ENCODE measurements around the gene RBM7. TPM values are rescaled to one million over a fixed set of nuclear protein-coding genes. Genes with fewer than 3 reads are reported as not detected.
A peak's percentile ranks its signal among the peaks of the same experiment; 100 is the strongest.

The RBM7 gene
- total and polyA plus RNA-seq, 7 experiments from 2014 or later = 19.3 to 71.3 (median 37.0) TPM

GRCh38 chr11:114440121-114440860 is 39.8 kb downstream of the RBM7 start:
- H3K36me3 ChIP-seq (ENCODE audit: control insufficient read depth in 2 of 3, insufficient read depth in 3 of 3, low read length in 3 of 3) = peaks cover 0 to 12% (median 6%) of the 10 kb centered on the region in 3 experiments
- ChIA-PET CTCF (no interaction called here), POLR2A (interaction anchor here (1.0 to 1.4 kb wide), 2 partner anchors 35 to 40 kb away, joined by 3 to 4 read pairs; partner anchors contain the start of gene RBM7)
- DNase-seq = peak in 1 of 9 donors; percentile 4
- no peak for ATAC-seq
- H3K4me1 Mint-ChIP-seq = peaks cover 22 to 59% (median 36%) of the 10 kb centered on the region in 7 donors
- H3K27me3 Mint-ChIP-seq = peaks cover 0 to 4% (median 0%) of the 10 kb centered on the region in 5 donors
- H3K9me3 Mint-ChIP-seq = peaks cover 0 to 3% (median 0%) of the 10 kb centered on the region in 11 donors
- H3K4me3 Mint-ChIP-seq = peak overlapping the region; percentile 92 to 98 (median 96)
- H3K27ac Mint-ChIP-seq = peak overlapping the region; percentile 69 to 95 (median 93)
- intact Hi-C loops (cut with micrococcal nuclease) = no loop called here
- H3K9me3 ChIP-seq (ENCODE audit: control insufficient read depth in 2 of 3, low read length in 3 of 3) = no peaks in the 10 kb centered on the region
- H3K36me3 Mint-ChIP-seq = peaks cover 7 to 27% (median 19%) of the 10 kb centered on the region in 5 donors
- H3K27ac ChIP-seq (ENCODE audit: low read depth, low read length) = peak overlapping the region; percentile 79
- H3K4me1 ChIP-seq (ENCODE audit: control insufficient read depth in 2 of 2, insufficient read depth in 2 of 2, low read length in 2 of 2) = peaks cover 18 to 20% of the 10 kb centered on the region in 2 donors
- H3K27me3 ChIP-seq (ENCODE audit: control insufficient read depth in 2 of 2, insufficient read depth in 2 of 2, low read length in 2 of 2) = no peaks in the 10 kb centered on the region
- peak overlapping the region; percentile 96 for H3K4me3 ChIP-seq (ENCODE audit: low read length)

- Histone ChIP-seq H3K27ac (ENCODE audit: low read depth, low read length) (no peak overlapping the region), H3K27me3 (ENCODE audit: control insufficient read depth in 2 of 2, insufficient read depth in 2 of 2, low read length in 2 of 2) (no peaks in the 10 kb centered on the region), H3K4me1 (ENCODE audit: control insufficient read depth in 2 of 2, insufficient read depth in 2 of 2, low read length in 2 of 2) (peaks cover 18 to 20% of the 10 kb centered on the region in 2 donors), H3K36me3 (ENCODE audit: control insufficient read depth in 2 of 3, insufficient read depth in 3 of 3, low read length in 3 of 3) (peaks cover 0 to 16% (median 6%) of the 10 kb centered on the region in 3 experiments), H3K4me3 (ENCODE audit: low read length) (no peak overlapping the region), H3K9me3 (ENCODE audit: control insufficient read depth in 2 of 3, low read length in 3 of 3) (no peaks in the 10 kb centered on the region)
- ChIA-PET POLR2A (interaction anchor here (1.0 to 1.4 kb wide), 2 partner anchors 36 to 40 kb away, joined by 3 to 4 read pairs; partner anchors contain the start of gene RBM7), CTCF (no interaction called here)
- no peak for ATAC-seq
- intact Hi-C loops (cut with micrococcal nuclease) = no loop called here
- H3K27ac Mint-ChIP-seq = peak overlapping the region in 2 of 9 donors; percentile 5 to 8
- peaks cover 7 to 27% (median 27%) of the 10 kb centered on the region in 5 donors for H3K36me3 Mint-ChIP-seq
- peaks cover 23 to 59% (median 36%) of the 10 kb centered on the region in 7 donors for H3K4me1 Mint-ChIP-seq
- peak overlapping the region in 9 of 10 donors; percentile 16 to 76 (median 47) for H3K4me3 Mint-ChIP-seq
- no peak for DNase-seq
- H3K9me3 Mint-ChIP-seq = no peaks in the 10 kb centered on the region
- peaks cover 0 to 4% (median 0%) of the 10 kb centered on the region in 5 donors for H3K27me3 Mint-ChIP-seq
Measured at GRCh38 chr11:114440971-114441763, 40.7 kb downstream of the RBM7 start.

GRCh38 chr11:114441921-114442320 is 41.5 kb downstream of the RBM7 start:
- H3K36me3 ChIP-seq (ENCODE audit: control insufficient read depth in 2 of 3, insufficient read depth in 3 of 3, low read length in 3 of 3) = peaks cover 0 to 20% (median 6%) of the 10 kb centered on the region in 3 experiments
- no peaks in the 10 kb centered on the region for H3K27me3 ChIP-seq (ENCODE audit: control insufficient read depth in 2 of 2, insufficient read depth in 2 of 2, low read length in 2 of 2)
- peaks cover 18 to 20% of the 10 kb centered on the region in 2 donors for H3K4me1 ChIP-seq (ENCODE audit: control insufficient read depth in 2 of 2, insufficient read depth in 2 of 2, low read length in 2 of 2)
- no peaks in the 10 kb centered on the region for H3K9me3 Mint-ChIP-seq
- peak overlapping the region in 3 of 10 donors; percentile 15 to 45 (median 44) for H3K4me3 Mint-ChIP-seq
- peaks cover 28 to 63% (median 41%) of the 10 kb centered on the region in 7 donors for H3K4me1 Mint-ChIP-seq
- H3K36me3 Mint-ChIP-seq = peaks cover 12 to 34% (median 32%) of the 10 kb centered on the region in 5 donors
- DNase-seq = no peak
- H3K27me3 Mint-ChIP-seq = peaks cover 0 to 4% (median 0%) of the 10 kb centered on the region in 5 donors
- CTCF ChIA-PET = no interaction called here
- H3K27ac Mint-ChIP-seq = peak overlapping the region in 1 of 9 donors; percentile 5
- POLR2A ChIA-PET = interaction anchor here (0.7 kb wide), 1 partner anchor 15 kb away, joined by 3 read pairs; no protein-coding TSS in a partner anchor
- intact Hi-C loops (cut with micrococcal nuclease) = no loop called here
- H3K27ac ChIP-seq (ENCODE audit: low read depth, low read length) = no peak overlapping the region
- H3K9me3 ChIP-seq (ENCODE audit: control insufficient read depth in 2 of 3, low read length in 3 of 3) = no peaks in the 10 kb centered on the region
- no peak for ATAC-seq
- H3K4me3 ChIP-seq (ENCODE audit: low read length) = no peak overlapping the region

GRCh38 chr11:114442536-114442935 is 42.1 kb downstream of the RBM7 start:
- Mint-ChIP-seq H3K4me1 (peaks cover 30 to 66% (median 41%) of the 10 kb centered on the region in 7 donors), H3K9me3 (no peaks in the 10 kb centered on the region), H3K36me3 (peaks cover 18 to 39% (median 37%) of the 10 kb centered on the region in 5 donors), H3K4me3 (no peak overlapping the region), H3K27ac (no peak overlapping the region), H3K27me3 (peaks cover 0 to 4% (median 0%) of the 10 kb centered on the region in 5 donors)
- H3K27me3 ChIP-seq (ENCODE audit: control insufficient read depth in 2 of 2, insufficient read depth in 2 of 2, low read length in 2 of 2) = no peaks in the 10 kb centered on the region
- no peak for ATAC-seq
- intact Hi-C loops (cut with micrococcal nuclease) = no loop called here
- no peak for DNase-seq
- H3K9me3 ChIP-seq (ENCODE audit: control insufficient read depth in 2 of 3, low read length in 3 of 3) = no peaks in the 10 kb centered on the region
- peaks cover 18 to 20% of the 10 kb centered on the region in 2 donors for H3K4me1 ChIP-seq (ENCODE audit: control insufficient read depth in 2 of 2, insufficient read depth in 2 of 2, low read length in 2 of 2)
- peaks cover 0 to 25% (median 6%) of the 10 kb centered on the region in 3 experiments for H3K36me3 ChIP-seq (ENCODE audit: control insufficient read depth in 2 of 3, insufficient read depth in 3 of 3, low read length in 3 of 3)
- H3K4me3 ChIP-seq (ENCODE audit: low read length) = no peak overlapping the region
- ChIA-PET POLR2A (interaction anchor here (0.6 to 0.9 kb wide), 3 partner anchors 12 to 102 kb away, joined by 3 read pairs; no protein-coding TSS in a partner anchor), CTCF (interaction anchor here (0.6 kb wide), 1 partner anchor 12 kb away, joined by 5 read pairs; no protein-coding TSS in a partner anchor)
- no peak overlapping the region for H3K27ac ChIP-seq (ENCODE audit: low read depth, low read length)

GRCh38 chr11:114447444-114447843 is 47.0 kb downstream of the RBM7 start:
- Mint-ChIP-seq H3K4me3 (no peak overlapping the region), H3K27me3 (no peaks in the 10 kb centered on the region), H3K4me1 (peaks cover 5 to 34% (median 13%) of the 10 kb centered on the region in 7 donors), H3K36me3 (peaks cover 15 to 55% (median 47%) of the 10 kb centered on the region in 5 donors), H3K27ac (peak overlapping the region in 2 of 9 donors; percentile 3 to 60), H3K9me3 (no peaks in the 10 kb centered on the region)
- peaks cover 0 to 46% (median 10%) of the 10 kb centered on the region in 3 experiments for H3K36me3 ChIP-seq (ENCODE audit: control insufficient read depth in 2 of 3, insufficient read depth in 3 of 3, low read length in 3 of 3)
- no peak overlapping the region for H3K27ac ChIP-seq (ENCODE audit: low read depth, low read length)
- no peaks in the 10 kb centered on the region for H3K4me1 ChIP-seq (ENCODE audit: control insufficient read depth in 2 of 2, insufficient read depth in 2 of 2, low read length in 2 of 2)
- ATAC-seq = no peak
- ChIA-PET CTCF (no interaction called here), POLR2A (no interaction called here)
- no peak overlapping the region for H3K4me3 ChIP-seq (ENCODE audit: low read length)
- no peak for DNase-seq
- no peaks in the 10 kb centered on the region for H3K9me3 ChIP-seq (ENCODE audit: control insufficient read depth in 2 of 3, low read length in 3 of 3)
- intact Hi-C loops (cut with micrococcal nuclease) = no loop called here
- no peaks in the 10 kb centered on the region for H3K27me3 ChIP-seq (ENCODE audit: control insufficient read depth in 2 of 2, insufficient read depth in 2 of 2, low read length in 2 of 2)

- Mint-ChIP-seq H3K4me3 (no peak overlapping the region), H3K27me3 (no peaks in the 10 kb centered on the region), H3K4me1 (peaks cover 4 to 33% (median 13%) of the 10 kb centered on the region in 7 donors), H3K36me3 (peaks cover 15 to 58% (median 47%) of the 10 kb centered on the region in 5 donors), H3K9me3 (no peaks in the 10 kb centered on the region), H3K27ac (no peak overlapping the region)
- Histone ChIP-seq H3K9me3 (ENCODE audit: control insufficient read depth in 2 of 3, low read length in 3 of 3) (no peaks in the 10 kb centered on the region), H3K4me1 (ENCODE audit: control insufficient read depth in 2 of 2, insufficient read depth in 2 of 2, low read length in 2 of 2) (no peaks in the 10 kb centered on the region), H3K4me3 (ENCODE audit: low read length) (no peak overlapping the region), H3K27me3 (ENCODE audit: control insufficient read depth in 2 of 2, insufficient read depth in 2 of 2, low read length in 2 of 2) (no peaks in the 10 kb centered on the region), H3K27ac (ENCODE audit: low read depth, low read length) (no peak overlapping the region), H3K36me3 (ENCODE audit: control insufficient read depth in 2 of 3, insufficient read depth in 3 of 3, low read length in 3 of 3) (peaks cover 0 to 46% (median 10%) of the 10 kb centered on the region in 3 experiments)
- ChIA-PET CTCF (no interaction called here), POLR2A (no interaction called here)
- ATAC-seq (no peak), DNase-seq (no peak)
- intact Hi-C loops (cut with micrococcal nuclease) = no loop called here
Measured at GRCh38 chr11:114447892-114448291, 47.4 kb downstream of the RBM7 start.
